HEK293T (cell line): ENCODE measurements around the gene RSRC1.

ENCODE experiments used
- CTCF ChIA-PET: fragments of 350-600 bp; formaldehyde crosslinking; extraction: SDS; loops from one replicate; lab custom pipeline; 2021; ENCODE audit warnings: antibody characterized with exemption, inconsistent platforms; lab: Yijun Ruan, JAX
- POLR2A ChIA-PET: fragments of 350-600 bp; formaldehyde crosslinking; extraction: SDS; loops from one replicate; lab custom pipeline; 2020; ENCODE audit warnings: antibody characterized with exemption, inconsistent platforms; lab: Yijun Ruan, JAX
- DNase-seq: peaks from one replicate; pipeline ENCODE4 v3.0.0; 2012; ENCODE audit warnings: mixed read lengths; ENCODE audit errors: extremely low spot score
- ARNT ChIP-seq: fragments of 450-650 bp; IDR thresholded peaks from 2 replicates; pipeline ENCODE4 v1.6.1; 2017; ENCODE audit warnings: mild to moderate bottlenecking
- BHLHE40 ChIP-seq: fragments of 450-650 bp; IDR thresholded peaks from 2 replicates; pipeline ENCODE4 v1.6.1; 2016; ENCODE audit warnings: mild to moderate bottlenecking, moderate library complexity, borderline replicate concordance
- CTBP1 ChIP-seq: fragments of 450-650 bp; IDR thresholded peaks from 2 replicates; pipeline ENCODE4 v1.6.1; 2016; ENCODE audit warnings: borderline replicate concordance
- ELF4 ChIP-seq: fragments of 450-650 bp; IDR thresholded peaks from 2 replicates; pipeline ENCODE4 v1.6.1; 2017; ENCODE audit warnings: antibody characterized with exemption
- FOXA1 ChIP-seq: fragments of 450-650 bp; IDR thresholded peaks from 2 replicates; pipeline ENCODE4 v1.6.1; 2016; ENCODE audit warnings: mild to moderate bottlenecking
- FOXK2 ChIP-seq: fragments of 450-650 bp; IDR thresholded peaks from 2 replicates; pipeline ENCODE4 v1.6.1; 2016; ENCODE audit warnings: mild to moderate bottlenecking
- FOXM1 ChIP-seq: fragments of 450-650 bp; IDR thresholded peaks from 2 replicates; pipeline ENCODE4 v1.6.1; 2017; ENCODE audit warnings: mild to moderate bottlenecking, borderline replicate concordance
- HDGF ChIP-seq: fragments of 450-650 bp; IDR thresholded peaks from 2 replicates; pipeline ENCODE4 v1.6.1; 2017; ENCODE audit warnings: antibody characterized with exemption, borderline replicate concordance
- L3MBTL2 ChIP-seq: fragments of 450-650 bp; conservative IDR thresholded peaks from 2 replicates; pipeline ENCODE4 v1.6.1; 2016; ENCODE audit warnings: mild to moderate bottlenecking
- LEF1 ChIP-seq: fragments of 450-650 bp; IDR thresholded peaks from 2 replicates; pipeline ENCODE4 v1.6.1; 2017; ENCODE audit warnings: mild to moderate bottlenecking, borderline replicate concordance
- NFRKB ChIP-seq: fragments of 450-650 bp; IDR thresholded peaks from 2 replicates; pipeline ENCODE4 v1.6.1; 2016; ENCODE audit warnings: mild to moderate bottlenecking, moderate library complexity
- SP1 ChIP-seq: fragments of 450-650 bp; IDR thresholded peaks from 2 replicates; pipeline ENCODE4 v1.6.1; 2017
- SUZ12 ChIP-seq: fragments of 450-650 bp; IDR thresholded peaks from 2 replicates; pipeline ENCODE4 v1.6.1; 2016; ENCODE audit warnings: mild to moderate bottlenecking
- TARDBP ChIP-seq: fragments of 450-650 bp; IDR thresholded peaks from 2 replicates; pipeline ENCODE4 v1.6.1; 2016
- ZNF384 ChIP-seq: fragments of 450-650 bp; IDR thresholded peaks from 2 replicates; pipeline ENCODE4 v1.6.1; 2016
- TF ChIP-seq, protein P1 (sequence below): fragments of 450-650 bp; IDR thresholded peaks from 2 replicates; pipeline ENCODE4 v1.6.1; 2016

Gene RSRC1

GRCh38 chr3:158447408-158447807, 337.5 kb downstream of the RSRC1 start:
- no peak for DNase-seq
- CTCF ChIA-PET = no interaction called here
- POLR2A ChIA-PET = no interaction called here
- TF ChIP-seq, protein P1, sequence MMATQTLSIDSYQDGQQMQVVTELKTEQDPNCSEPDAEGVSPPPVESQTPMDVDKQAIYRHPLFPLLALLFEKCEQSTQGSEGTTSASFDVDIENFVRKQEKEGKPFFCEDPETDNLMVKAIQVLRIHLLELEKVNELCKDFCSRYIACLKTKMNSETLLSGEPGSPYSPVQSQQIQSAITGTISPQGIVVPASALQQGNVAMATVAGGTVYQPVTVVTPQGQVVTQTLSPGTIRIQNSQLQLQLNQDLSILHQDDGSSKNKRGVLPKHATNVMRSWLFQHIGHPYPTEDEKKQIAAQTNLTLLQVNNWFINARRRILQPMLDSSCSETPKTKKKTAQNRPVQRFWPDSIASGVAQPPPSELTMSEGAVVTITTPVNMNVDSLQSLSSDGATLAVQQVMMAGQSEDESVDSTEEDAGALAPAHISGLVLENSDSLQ = no peak
- TF ChIP-seq L3MBTL2 = no peak
- TF ChIP-seq FOXA1 = no peak
- TF ChIP-seq HDGF = no peak
- no peak for TF ChIP-seq BHLHE40
- no peak for TF ChIP-seq FOXM1

DNA sequence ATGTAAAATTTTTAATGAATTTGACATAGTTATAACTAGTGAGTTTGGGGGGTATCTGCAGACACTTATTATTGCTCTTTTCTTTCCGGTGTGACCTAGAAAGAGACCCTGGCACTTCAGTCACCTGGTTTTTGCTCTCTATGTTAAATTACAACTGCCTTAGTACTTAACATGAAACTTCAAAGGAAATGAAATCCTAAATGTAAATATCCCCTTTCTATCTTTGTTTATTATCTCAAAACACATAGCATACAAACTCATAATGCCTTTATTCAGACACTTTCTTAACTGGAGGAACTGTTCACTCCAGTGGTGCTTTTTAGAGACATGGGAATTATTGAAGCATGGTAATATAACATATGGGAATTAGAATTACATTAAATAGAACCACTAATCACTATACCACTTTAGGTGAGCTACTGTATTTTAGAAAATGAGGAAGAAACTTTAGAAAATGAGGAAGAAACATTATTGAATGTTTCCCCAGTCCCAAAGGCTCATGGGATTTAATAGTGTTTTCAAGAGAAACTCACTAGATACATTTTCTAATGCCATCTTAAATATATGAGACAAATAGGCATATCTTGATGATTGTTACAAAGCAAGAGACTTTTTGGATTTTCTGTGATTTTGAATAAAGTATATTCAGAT, 341.6 kb downstream of the RSRC1 start:
- no peak for TF ChIP-seq SUZ12
- TF ChIP-seq ELF4 = no peak
- no peak for TF ChIP-seq ARNT
- no peak for TF ChIP-seq BHLHE40
- no peak for TF ChIP-seq L3MBTL2
- ChIA-PET CTCF (no interaction called here), POLR2A (no interaction called here)
- no peak for DNase-seq

GRCh38 chr3:158452334-158452733, 342.4 kb downstream of the RSRC1 start:
- ChIA-PET POLR2A (no interaction called here), CTCF (no interaction called here)
- no peak for DNase-seq

GRCh38 chr3:158453004-158453403, 343.1 kb downstream of the RSRC1 start:
- CTCF ChIA-PET = no interaction called here
- TF ChIP-seq LEF1 (no peak), FOXM1 (no peak), NFRKB (no peak), BHLHE40 (no peak), ZNF384 (no peak), SP1 (no peak), TARDBP (no peak), SUZ12 (no peak), FOXA1 (no peak), L3MBTL2 (no peak)
- TF ChIP-seq, protein P1 = no peak
- DNase-seq = no peak
- POLR2A ChIA-PET = no interaction called here

More at GRCh38 chr3:158452334-158452733, 342.4 kb downstream of the RSRC1 start:
- TF ChIP-seq FOXA1 (no peak), ARNT (no peak)
- TF ChIP-seq, protein P1 = no peak

DNA sequence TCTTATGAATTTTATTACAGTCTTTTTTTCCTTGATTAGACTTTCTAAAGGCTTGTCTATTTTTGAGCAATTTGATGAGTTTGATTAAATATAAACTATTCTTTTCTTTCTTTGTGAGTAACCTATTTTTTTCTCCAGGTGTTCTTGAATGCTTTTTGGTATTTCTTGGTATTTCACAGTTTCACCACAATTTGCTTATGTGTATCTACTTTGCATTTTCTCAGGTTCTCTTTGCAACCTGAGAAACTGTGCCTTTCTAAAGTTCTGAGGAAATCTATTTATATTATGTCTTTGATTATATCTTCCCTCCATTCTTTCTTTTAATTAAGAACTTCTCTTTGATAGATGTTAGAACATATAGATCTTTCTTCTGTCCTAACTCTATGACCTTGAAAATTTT, 344.0 kb downstream of the RSRC1 start:
- no peak for DNase-seq
- TF ChIP-seq FOXM1 = no peak
- CTCF ChIA-PET = no interaction called here
- POLR2A ChIA-PET = no interaction called here

DNA sequence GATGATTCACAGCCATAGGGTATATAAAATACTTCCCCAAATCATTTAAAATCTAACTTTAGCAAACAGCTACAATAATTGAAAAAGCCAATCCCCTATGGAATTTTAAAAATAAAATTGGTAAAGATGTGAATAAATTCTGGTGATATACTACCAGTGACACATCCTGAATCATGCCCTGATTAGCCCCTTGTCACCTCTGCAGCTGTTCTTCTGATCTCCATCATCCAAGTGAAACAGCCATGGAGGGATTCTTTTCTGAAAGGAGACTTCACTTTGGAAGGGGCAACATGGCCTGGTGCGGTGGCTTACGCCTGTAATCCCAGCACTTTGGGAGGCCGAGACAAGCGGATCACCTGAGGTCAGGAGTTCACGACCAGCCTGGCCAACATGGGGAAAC, 345.5 kb downstream of the RSRC1 start:
- DNase-seq = no peak
- TF ChIP-seq, protein P1 = no peak
- TF ChIP-seq ZNF384 = no peak
- TF ChIP-seq L3MBTL2 = no peak
- TF ChIP-seq CTBP1 = no peak
- TF ChIP-seq NFRKB = no peak
- TF ChIP-seq SUZ12 = no peak
- TF ChIP-seq HDGF = no peak
- TF ChIP-seq SP1 = no peak
- TF ChIP-seq ARNT = no peak
- no peak for TF ChIP-seq TARDBP
- no peak for TF ChIP-seq BHLHE40
- TF ChIP-seq FOXK2 = no peak
- TF ChIP-seq FOXM1 = no peak
- TF ChIP-seq LEF1 = no peak
- no peak for TF ChIP-seq ELF4
- TF ChIP-seq FOXA1 = no peak
- ChIA-PET CTCF (no interaction called here), POLR2A (no interaction called here)

DNA sequence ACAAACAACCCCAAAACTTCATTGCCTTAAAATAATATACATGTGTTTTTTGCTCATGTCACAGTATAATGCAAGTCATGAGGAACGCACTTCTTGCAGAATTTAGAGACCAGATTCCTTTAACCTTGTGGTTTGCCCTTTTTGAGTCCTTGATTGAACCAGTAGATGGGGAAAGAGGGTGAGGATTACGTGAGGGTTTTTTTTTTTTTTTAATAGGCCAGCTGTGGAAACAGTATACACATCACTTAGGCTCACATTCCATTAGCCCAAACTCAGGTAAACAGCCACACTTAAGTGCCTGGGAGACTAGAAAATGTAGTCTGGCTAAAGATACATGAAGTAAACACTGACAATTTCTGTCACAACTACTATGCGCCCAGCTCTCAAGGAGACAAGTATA, 346.2 kb downstream of the RSRC1 start:
- ChIA-PET CTCF (no interaction called here), POLR2A (no interaction called here)
- no peak for DNase-seq
- no peak for TF ChIP-seq LEF1
- TF ChIP-seq ZNF384 = peak; percentile 90
- no peak for TF ChIP-seq FOXA1
